ENCODE results near the gene ATG10.

DNA sequence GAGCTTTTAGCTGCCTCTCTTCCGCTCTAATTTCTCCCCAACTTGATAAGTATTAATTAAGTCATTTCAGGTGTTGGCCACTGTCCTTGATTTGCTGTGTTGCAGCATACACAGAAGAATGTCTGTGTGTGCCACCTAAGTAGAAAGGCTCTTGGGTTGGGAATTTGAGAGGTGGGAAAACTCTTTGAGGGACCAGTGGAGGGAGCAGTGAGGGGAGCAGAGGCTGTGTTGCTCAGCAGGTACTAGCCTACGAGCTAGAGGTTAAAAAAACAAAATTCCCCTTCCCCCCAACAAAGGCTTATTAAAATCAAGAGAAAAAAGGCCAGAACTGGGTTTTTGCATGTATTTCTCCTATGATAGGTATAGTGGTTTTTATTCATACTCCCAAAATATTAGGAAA is 285.4 kb downstream of the ATG10 start:
- TF ChIP-seq, protein P1, sequence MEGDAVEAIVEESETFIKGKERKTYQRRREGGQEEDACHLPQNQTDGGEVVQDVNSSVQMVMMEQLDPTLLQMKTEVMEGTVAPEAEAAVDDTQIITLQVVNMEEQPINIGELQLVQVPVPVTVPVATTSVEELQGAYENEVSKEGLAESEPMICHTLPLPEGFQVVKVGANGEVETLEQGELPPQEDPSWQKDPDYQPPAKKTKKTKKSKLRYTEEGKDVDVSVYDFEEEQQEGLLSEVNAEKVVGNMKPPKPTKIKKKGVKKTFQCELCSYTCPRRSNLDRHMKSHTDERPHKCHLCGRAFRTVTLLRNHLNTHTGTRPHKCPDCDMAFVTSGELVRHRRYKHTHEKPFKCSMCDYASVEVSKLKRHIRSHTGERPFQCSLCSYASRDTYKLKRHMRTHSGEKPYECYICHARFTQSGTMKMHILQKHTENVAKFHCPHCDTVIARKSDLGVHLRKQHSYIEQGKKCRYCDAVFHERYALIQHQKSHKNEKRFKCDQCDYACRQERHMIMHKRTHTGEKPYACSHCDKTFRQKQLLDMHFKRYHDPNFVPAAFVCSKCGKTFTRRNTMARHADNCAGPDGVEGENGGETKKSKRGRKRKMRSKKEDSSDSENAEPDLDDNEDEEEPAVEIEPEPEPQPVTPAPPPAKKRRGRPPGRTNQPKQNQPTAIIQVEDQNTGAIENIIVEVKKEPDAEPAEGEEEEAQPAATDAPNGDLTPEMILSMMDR (IDR thresholded peaks at IDR 0.05) = no peak
- no peak for TF ChIP-seq POLR2A (IDR thresholded peaks at IDR 0.05)

Data from thyroid gland (tissue), 4 donors.